CD1c-positive myeloid dendritic cell (primary cell): ENCODE data around the gene AMMECR1.
"Not testable (repeated sequence)": the region's sequence is repeated elsewhere in the genome, so short reads cannot be mapped to it uniquely, and the experiment has no call there.

Experiments used
- DNase-seq: peaks from one replicate; pipeline ENCODE4 v3.0.0-alpha.2; 2016; ENCODE audit errors: extremely low spot score

The AMMECR1 gene

DNA sequence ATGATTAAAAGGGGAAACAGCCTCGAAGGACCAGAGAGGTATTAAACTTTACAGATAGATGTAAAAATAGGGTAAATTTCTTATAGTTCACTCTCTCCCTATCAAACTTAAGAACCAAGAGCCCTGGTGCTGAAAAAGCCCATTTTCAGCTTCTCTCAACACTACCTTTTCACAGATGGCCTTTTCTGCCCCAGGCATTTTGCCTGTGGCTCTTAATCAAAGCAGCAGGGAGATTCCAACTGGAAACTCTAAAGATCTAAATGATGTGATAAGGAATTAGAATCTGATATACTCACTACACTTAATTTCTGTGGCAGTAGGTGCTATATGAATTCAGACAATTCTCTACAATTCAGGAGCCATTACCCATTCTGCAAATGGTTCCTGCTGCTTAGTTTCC is 60.0 kb downstream of the AMMECR1 start:
- DNase-seq: no peak

DNA sequence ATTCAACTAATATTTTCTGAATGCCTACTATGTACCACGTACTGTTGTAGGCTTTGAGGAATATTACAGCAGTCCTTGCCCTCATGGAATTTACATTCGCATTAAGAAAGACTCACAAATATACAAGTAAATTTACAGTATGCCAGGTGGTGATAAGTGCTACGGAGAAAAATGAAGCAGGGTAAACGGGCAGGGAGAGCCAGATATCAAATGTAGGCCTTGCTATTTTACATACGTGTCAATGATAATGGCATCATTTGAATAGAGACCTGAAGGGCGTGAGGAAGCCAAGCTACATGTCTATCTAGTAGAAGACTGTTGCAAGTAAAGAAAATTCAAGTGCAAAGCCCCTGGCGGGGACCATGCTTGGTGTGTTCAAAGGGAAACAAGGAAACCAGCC is 65.2 kb downstream of the AMMECR1 start:
- no peak for DNase-seq

DNA sequence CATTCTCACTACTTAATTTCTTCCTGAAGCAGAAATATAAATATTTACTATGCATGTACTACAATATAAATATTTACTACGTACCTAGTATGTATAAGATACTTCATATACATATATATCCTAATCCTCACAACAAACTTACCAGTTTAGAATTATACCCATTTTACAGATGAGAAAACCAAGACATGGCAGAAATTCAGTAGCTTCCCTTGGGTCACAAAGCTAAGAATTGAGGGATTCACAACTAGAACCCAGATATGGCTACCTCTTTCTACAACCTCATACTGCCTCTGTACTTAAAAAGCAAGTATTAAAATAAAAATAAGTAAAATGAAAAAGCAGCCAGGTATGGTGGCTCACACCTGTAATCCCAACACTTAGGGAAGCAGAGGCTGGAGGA is 65.9 kb downstream of the AMMECR1 start:
- no peak for DNase-seq

GRCh38 chrX:110251526-110251925 is 66.4 kb downstream of the AMMECR1 start:
- no peak for DNase-seq

- DNase-seq: no peak
Observed at GRCh38 chrX:110250847-110251246, 67.0 kb downstream of the AMMECR1 start.

- no peak for DNase-seq
Observed at GRCh38 chrX:110248578-110248977, 69.3 kb downstream of the AMMECR1 start.

- DNase-seq: no peak
Observed at GRCh38 chrX:110245011-110245410, 72.9 kb downstream of the AMMECR1 start.

DNA sequence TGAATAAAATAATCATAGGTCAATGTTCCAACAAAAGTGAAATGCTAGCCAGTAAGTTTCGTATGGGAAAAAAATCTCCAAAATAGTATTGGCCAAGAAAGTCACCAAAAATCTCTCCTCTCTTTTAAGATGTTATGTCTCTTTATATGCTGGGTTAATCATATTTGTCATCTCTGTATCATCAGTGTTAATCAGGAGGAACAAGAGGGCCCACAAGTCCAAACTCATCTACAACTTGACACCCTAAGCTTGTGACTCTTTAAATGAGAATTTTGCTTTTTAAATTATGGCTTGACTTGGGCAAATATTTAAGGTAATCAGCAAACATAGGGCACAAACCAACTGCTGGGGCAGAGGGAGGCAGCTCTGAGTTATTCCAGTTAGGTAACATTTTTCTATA is 75.5 kb downstream of the AMMECR1 start:
- DNase-seq: no peak

- DNase-seq: no peak
Observed at GRCh38 chrX:110241816-110242215, 76.1 kb downstream of the AMMECR1 start.

DNA sequence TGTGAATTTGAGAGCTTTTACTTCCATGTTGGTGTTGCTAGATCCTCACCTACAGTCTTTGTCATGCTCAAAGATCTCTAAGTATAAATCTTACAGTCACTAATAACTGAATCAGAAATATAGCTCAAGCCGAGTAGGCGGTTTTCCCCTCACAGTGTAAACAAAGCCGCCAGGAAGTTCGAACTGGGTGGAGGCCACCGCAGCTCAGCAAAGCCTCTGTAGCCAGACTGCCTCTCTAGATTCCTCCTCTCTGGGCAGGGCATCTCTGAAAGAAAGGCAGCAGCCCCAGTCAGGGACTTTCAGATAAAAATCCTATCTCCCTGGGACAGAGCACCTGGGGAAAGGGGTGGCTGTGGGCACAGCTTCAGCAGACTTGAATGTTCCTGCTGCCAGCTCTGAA is 79.6 kb downstream of the AMMECR1 start:
- DNase-seq: not testable (repeated sequence)

DNA sequence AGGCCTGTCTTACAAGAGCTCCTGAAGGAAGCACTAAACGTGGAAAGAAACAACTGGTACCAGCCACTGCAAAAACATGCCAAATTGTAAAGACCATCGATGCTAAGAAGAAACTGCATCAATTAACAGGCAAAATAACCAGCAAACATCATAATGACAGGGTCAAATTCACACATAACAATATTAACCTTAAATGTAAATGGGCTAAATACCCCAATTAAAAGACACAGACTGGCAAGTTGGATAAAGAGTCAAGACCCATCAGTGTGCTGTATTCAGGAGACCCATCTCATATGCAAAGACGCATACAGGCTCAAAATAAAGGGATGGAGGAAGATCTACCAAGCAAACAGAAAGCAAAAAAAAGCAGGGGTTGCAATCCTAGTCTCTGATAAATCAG is 86.4 kb downstream of the AMMECR1 start:
- DNase-seq: not testable (repeated sequence)

GRCh38 chrX:110229497-110230111 is 88.3 kb downstream of the AMMECR1 start:
- DNase-seq: peak; percentile 2

- DNase-seq: no peak
Observed at GRCh38 chrX:110228453-110228852, 89.4 kb downstream of the AMMECR1 start.

DNA sequence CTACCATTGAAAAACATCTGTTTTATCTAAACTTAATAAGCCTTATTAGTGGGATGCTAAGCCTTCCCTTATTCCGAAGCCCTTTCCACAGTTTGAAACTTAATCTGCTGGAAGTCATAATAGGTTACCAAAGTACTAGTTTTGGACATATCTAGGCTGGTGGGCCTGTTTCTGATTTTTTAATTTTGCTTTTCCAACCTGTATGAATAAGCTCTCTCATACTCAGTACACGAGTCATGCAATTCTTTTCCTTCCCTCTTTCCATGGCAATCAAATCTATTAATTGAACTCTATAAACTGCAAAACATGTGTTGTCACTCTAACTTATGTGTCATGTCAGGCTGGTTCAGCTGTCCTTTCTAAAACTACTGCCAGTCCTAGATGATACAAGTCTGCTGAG is 91.0 kb downstream of the AMMECR1 start:
- no peak for DNase-seq

GRCh38 chrX:110224926-110225617 is 92.8 kb downstream of the AMMECR1 start:
- no peak for DNase-seq

GRCh38 chrX:110222497-110223257 is 95.2 kb downstream of the AMMECR1 start:
- DNase-seq: no peak

DNA sequence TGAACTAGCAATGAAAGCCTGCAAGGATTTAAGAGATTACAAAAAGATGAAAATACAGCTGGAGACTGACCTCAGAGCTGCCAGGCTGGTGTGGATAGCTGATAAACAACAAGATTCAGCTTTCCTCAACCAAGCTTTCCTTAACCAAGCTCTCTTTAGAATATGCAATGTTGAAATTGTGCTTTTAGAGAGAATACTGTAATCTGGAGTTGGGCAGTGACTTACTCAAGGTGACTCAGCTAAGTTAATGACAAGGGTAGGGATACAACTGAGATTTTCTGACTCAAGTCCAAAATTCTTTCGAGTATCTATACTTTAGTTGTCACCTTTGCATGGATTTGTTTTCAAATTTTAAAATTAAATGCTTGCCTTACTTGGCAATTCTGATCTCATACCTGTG is 98.0 kb downstream of the AMMECR1 start:
- DNase-seq: no peak

GRCh38 chrX:110218591-110218990 is 99.3 kb downstream of the AMMECR1 start:
- no peak for DNase-seq

DNA sequence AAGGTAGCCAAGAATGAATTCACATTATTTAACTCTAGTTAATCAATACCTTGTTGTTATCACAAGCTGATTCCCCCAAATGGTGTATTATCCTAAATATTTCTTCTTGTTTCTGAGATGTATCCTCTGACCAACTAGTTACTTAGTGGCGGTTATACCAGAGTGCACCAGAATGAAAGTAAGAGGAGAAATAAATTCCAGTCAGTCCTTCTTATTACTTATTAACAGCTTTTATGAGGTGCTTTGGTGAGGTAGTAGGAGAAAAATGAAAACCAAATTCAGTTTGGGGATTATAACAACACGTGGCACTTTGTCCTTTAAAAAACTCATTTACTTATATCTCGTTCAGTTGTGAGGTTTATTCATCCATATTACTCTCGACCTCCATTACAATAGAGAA is 101.9 kb downstream of the AMMECR1 start:
- DNase-seq: no peak

DNA sequence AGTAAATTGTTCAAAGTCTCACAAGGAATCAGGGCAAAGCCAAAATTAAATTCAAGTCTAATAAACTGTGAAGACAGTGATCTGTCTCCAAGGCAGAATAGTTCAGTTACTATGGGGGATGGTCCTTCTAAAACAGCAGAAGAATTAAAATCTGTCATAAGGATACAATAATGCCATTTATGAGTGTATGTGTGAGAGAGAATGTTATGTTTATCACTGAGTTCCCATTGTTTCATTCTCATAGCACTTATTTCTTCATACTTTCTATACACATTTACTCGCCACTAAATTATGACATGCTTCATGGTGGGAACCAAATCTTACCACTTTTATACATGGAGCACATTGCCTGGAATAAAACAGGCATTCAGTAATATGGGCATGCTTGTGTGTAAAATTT is 102.5 kb downstream of the AMMECR1 start:
- no peak for DNase-seq

GRCh38 chrX:110214684-110215083 is 103.2 kb downstream of the AMMECR1 start:
- no peak for DNase-seq

GRCh38 chrX:110213183-110213582 is 104.7 kb downstream of the AMMECR1 start:
- DNase-seq: no peak

- no peak for DNase-seq
Observed at GRCh38 chrX:110212299-110212698, 105.6 kb downstream of the AMMECR1 start.
